ENCODE results near the gene NWD2. TPM values are rescaled to one million over a fixed set of nuclear protein-coding genes. Genes with fewer than 3 reads are reported as not detected.
"Not testable (repeated sequence)": the region's sequence is repeated elsewhere in the genome, so short reads cannot be mapped to it uniquely, and the experiment has no call there.

Gene NWD2
- polyA plus RNA-seq, 1 experiment: not detected

DNA sequence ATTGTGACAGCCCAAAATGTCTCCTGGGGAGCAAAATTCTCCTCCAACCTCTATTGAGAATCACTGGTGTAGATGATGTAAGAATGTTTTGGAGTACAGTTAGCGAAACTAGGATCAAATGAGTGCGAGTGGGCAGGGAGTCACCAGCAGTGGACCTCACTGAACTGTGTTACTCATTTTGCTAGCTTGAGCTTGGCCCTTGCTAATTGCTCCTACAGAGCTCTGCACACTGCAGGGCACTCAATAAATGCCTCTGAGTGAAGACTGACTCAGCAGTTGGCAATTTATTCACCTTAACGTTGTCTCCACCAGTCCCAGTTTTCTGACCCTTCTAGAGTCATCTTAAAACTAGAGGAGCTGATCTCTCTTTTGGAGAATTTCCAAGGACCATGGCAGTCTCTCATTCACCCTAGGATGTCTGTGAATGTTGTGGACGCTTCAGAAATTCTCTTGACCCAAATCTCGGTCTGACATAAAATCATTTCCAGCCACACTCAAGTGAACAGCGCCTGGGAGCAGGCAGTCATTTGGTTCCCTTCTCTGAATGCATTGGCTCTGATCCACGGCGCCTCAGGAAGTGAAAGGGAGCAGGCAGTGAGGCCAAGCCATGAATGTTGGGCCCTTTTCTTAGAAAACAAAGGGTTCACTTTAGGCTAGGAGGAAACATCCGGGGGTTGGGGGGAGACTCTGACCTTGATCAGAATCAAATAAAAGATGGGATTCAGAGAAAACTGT lies 148.1 kb downstream of the NWD2 start:
- ChIA-PET CTCF (interaction anchor here (1.5 kb wide), 1 partner anchor 12 kb away, joined by 3 read pairs; no protein-coding TSS in a partner anchor), POLR2A (no interaction called here)
- TF ChIP-seq, protein P1, sequence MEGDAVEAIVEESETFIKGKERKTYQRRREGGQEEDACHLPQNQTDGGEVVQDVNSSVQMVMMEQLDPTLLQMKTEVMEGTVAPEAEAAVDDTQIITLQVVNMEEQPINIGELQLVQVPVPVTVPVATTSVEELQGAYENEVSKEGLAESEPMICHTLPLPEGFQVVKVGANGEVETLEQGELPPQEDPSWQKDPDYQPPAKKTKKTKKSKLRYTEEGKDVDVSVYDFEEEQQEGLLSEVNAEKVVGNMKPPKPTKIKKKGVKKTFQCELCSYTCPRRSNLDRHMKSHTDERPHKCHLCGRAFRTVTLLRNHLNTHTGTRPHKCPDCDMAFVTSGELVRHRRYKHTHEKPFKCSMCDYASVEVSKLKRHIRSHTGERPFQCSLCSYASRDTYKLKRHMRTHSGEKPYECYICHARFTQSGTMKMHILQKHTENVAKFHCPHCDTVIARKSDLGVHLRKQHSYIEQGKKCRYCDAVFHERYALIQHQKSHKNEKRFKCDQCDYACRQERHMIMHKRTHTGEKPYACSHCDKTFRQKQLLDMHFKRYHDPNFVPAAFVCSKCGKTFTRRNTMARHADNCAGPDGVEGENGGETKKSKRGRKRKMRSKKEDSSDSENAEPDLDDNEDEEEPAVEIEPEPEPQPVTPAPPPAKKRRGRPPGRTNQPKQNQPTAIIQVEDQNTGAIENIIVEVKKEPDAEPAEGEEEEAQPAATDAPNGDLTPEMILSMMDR (IDR thresholded peaks at IDR 0.05; ENCODE audit: insufficient read depth, low read depth, low read length): no peak
- DNase-seq (ENCODE audit: low read depth): no peak
- no peaks in the 10 kb centered on the region for H3K36me3 ChIP-seq (ENCODE audit: control insufficient read depth, insufficient read depth, low read length)
- no peak overlapping the region for H3K4me3 ChIP-seq (ENCODE audit: low read depth, low read length)
- no peaks in the 10 kb centered on the region for H3K27me3 ChIP-seq (ENCODE audit: control insufficient read depth, insufficient read depth, low read length)

DNA sequence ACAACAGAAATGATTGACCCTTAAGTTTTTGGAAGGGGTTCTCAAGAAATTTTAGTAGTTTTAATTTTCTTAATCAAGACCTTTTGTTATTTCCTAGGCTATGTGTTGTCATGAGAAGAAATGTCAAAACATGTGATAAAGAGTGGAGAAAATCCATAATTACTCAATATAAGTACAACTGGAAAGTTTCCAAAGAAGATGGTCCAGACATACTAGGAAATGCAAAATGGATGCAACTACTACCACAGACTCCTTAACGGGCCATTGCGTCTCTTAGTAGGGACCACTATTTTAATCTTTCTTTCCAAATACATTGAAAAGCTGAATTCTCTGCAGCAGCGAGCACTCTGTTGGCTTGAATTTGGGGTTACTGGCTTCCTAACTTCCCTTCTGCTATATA lies 148.8 kb downstream of the NWD2 start:
- TF ChIP-seq, protein P1 (IDR thresholded peaks at IDR 0.05; ENCODE audit: insufficient read depth, low read depth, low read length): no peak
- H3K4me3 ChIP-seq (ENCODE audit: low read depth, low read length): no peak overlapping the region
- H3K27me3 ChIP-seq (ENCODE audit: control insufficient read depth, insufficient read depth, low read length): no peaks in the 10 kb centered on the region
- ChIA-PET CTCF (no interaction called here), POLR2A (no interaction called here)
- no peaks in the 10 kb centered on the region for H3K36me3 ChIP-seq (ENCODE audit: control insufficient read depth, insufficient read depth, low read length)
- no peak for DNase-seq (ENCODE audit: low read depth)

DNA sequence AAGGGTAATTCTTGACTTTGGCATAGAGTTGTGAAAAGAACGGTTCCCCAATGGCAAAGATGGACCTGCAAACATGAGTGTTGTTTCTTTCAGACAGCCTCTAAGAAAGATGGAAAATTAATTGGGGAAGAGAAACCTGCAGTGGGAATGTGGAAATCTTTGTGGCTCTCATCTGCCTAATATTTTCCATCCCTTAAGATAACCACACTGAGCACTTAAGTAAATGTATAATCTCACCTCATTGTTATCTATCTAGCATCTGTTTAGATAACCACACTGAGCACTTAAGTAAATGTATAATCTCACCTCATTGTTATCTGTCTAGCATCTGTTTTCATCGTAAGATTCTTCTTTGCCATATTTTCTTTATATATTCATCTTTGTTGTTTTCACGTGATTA lies 149.3 kb downstream of the NWD2 start:
- DNase-seq (ENCODE audit: low read depth): no peak
- POLR2A ChIA-PET: no interaction called here
- no peaks in the 10 kb centered on the region for H3K27me3 ChIP-seq (ENCODE audit: control insufficient read depth, insufficient read depth, low read length)
- TF ChIP-seq, protein P1 (IDR thresholded peaks at IDR 0.05; ENCODE audit: insufficient read depth, low read depth, low read length): no peak
- CTCF ChIA-PET: no interaction called here
- H3K36me3 ChIP-seq (ENCODE audit: control insufficient read depth, insufficient read depth, low read length): no peaks in the 10 kb centered on the region
- no peak overlapping the region for H3K4me3 ChIP-seq (ENCODE audit: low read depth, low read length)

DNA sequence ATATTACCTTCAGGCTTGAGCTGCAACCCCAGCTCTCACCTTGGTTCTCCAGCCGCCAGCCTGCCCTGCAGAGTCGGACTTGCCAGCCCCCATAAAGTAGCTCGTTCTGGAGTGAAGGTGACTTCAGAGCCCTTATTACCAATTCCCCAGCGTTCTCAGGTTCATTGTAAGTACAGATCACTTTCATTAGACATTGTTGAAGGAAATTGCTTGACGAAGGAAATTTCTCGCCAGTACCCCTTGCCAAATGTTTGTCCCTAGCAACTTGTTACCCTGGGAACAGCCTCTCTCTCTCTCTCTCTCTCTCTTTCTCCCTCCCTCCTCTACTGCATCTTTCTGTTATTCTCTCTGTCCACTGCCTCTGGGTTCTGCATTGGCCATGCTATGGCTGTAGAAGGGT lies 153.0 kb downstream of the NWD2 start:
- DNase-seq (ENCODE audit: low read depth): no peak
- TF ChIP-seq, protein P1 (IDR thresholded peaks at IDR 0.05; ENCODE audit: insufficient read depth, low read depth, low read length): no peak
- POLR2A ChIA-PET: no interaction called here
- CTCF ChIA-PET: no interaction called here
- H3K4me3 ChIP-seq (ENCODE audit: low read depth, low read length): no peak overlapping the region
- no peaks in the 10 kb centered on the region for H3K36me3 ChIP-seq (ENCODE audit: control insufficient read depth, insufficient read depth, low read length)
- no peaks in the 10 kb centered on the region for H3K27me3 ChIP-seq (ENCODE audit: control insufficient read depth, insufficient read depth, low read length)

DNA sequence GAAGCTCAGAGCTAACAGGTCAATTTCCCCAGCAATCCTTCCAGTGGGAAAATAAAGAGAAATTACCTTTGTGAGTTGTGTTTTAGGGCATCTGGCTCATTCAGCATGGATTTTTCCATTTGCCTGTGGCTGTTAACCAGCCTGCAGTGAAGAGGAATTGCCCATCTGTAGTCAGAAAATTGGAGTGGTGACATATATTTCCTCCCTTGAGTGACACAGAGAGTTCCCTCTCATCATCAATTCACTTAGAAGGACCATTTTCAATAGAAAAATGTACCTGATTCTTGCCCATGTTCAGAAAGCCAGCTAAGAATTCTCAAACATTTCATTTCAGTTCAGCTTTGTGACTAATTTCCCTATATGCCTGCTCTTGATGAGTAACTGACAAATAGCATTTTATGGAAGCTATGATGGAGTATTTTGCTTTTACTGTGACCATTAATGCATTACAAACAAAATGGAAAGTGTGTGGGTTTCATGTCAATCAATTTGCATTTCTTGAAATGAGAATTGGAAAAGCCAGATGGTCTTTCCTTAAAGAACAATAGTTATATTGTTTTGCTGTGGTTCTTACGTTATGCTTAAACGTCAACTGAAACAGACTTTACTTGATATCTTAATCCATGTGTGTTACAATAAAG lies 155.8 kb downstream of the NWD2 start:
- ChIA-PET CTCF (interaction anchor here (1.4 kb wide), 1 partner anchor 11 kb away, joined by 4 read pairs; no protein-coding TSS in a partner anchor), POLR2A (no interaction called here)
- Histone ChIP-seq H3K4me3 (ENCODE audit: low read depth, low read length) (no peak overlapping the region), H3K27me3 (ENCODE audit: control insufficient read depth, insufficient read depth, low read length) (no peaks in the 10 kb centered on the region), H3K36me3 (ENCODE audit: control insufficient read depth, insufficient read depth, low read length) (no peaks in the 10 kb centered on the region)
- TF ChIP-seq, protein P1 (IDR thresholded peaks at IDR 0.05; ENCODE audit: insufficient read depth, low read depth, low read length): no peak
- DNase-seq (ENCODE audit: low read depth): no peak

DNA sequence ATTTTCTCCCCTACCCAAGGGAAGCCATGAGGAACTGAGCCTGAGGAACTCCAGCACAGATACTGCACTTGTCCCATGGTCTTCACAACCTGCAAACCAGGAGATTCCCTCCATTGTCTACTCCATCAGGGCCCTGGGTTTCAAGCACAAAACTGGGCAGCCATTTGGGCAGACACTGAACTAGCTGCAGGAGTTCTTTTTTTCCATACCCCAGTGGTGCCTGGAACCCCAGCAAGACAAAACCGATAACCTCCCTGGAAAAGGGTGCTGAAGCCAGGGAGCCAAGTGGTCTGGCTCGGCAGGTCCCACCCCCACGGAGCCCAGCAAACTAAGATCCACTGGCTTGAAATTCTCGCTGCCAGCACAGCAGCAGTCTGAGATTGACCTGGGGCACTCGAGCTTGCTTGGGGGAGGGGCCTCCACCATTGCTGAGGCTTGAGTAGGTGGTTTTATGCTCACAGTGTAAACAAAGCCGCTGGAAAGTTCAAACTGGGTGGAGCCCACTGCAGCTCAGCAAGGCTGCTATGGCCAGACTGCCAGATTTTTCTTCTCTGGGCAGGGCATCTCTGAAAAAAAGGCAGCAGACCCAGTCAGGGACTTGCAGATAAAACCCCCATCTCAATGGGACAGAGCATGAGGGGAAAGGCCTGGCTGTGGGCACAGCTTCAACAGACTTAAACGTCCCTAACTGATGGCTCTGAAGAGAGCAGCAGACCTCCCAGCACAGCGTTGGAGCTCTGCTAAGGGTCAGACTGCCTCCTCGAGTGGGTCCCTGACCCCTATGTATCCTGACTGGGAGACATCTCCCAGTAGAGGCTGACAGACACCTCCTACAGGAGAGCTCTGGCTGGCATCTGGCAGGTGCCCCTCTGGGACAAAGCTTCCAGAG lies 163.6 kb downstream of the NWD2 start:
- CTCF ChIA-PET; H3K4me3 ChIP-seq (ENCODE audit: low read depth, low read length); H3K27me3 ChIP-seq (ENCODE audit: control insufficient read depth, insufficient read depth, low read length); DNase-seq (ENCODE audit: low read depth); POLR2A ChIA-PET; H3K36me3 ChIP-seq (ENCODE audit: control insufficient read depth, insufficient read depth, low read length): not testable (repeated sequence)

DNA sequence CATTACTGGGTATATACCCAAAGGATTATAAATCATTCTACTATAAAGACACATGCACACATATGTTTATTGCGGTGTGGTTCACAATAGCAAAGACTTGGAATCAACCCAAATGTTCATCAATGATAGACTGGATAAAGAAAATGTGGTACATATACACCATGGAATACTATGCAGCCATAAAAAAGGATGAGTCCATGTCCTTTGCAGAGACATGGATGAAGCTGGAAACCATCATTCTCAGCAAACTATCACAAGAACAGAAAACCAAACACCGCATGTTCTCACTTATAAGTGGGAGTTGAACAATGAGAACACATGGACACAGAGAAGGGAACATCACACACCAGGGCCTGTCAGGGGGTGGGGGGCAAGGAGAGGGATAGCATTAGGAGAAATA lies 169.1 kb downstream of the NWD2 start:
- H3K27me3 ChIP-seq (ENCODE audit: control insufficient read depth, insufficient read depth, low read length); H3K4me3 ChIP-seq (ENCODE audit: low read depth, low read length); H3K36me3 ChIP-seq (ENCODE audit: control insufficient read depth, insufficient read depth, low read length); DNase-seq (ENCODE audit: low read depth); POLR2A ChIA-PET; CTCF ChIA-PET: not testable (repeated sequence)
